Measurements from ENCODE around the gene HID1. TPM values are rescaled to one million over a fixed set of nuclear protein-coding genes. Genes with fewer than 3 reads are reported as not detected.
"Not testable (repeated sequence)": the region's sequence is repeated elsewhere in the genome, so short reads cannot be mapped to it uniquely, and the experiment has no call there.

The HID1 gene
- total RNA-seq, 4 donors from 2014 or later: 1.7 to 6.3 (median 2.6) TPM

GRCh38 chr17:75010683-75011400, 38.3 kb upstream of the HID1 start:
- Histone ChIP-seq H3K27me3 (no peaks in the 10 kb centered on the region), H3K36me3 (no peaks in the 10 kb centered on the region), H3K27ac (peak overlapping the region in 3 of 4 donors; percentile 87 to 93 (median 90)), H3K9me3 (no peaks in the 10 kb centered on the region), H3K4me3 (no peak overlapping the region), H3K4me1 (peaks cover 8 to 39% (median 12%) of the 10 kb centered on the region in 3 donors)
- DNase-seq: no peak
- TF ChIP-seq POLR2A (IDR thresholded peaks at IDR 0.05) (no peak), CTCF (IDR thresholded peaks at IDR 0.05) (peak in 1 of 6 experiments; percentile 11)
- WGBS, 2 donors: 65 to 74% methylated on average over 6 of the region's 8 CpGs
- intact Hi-C loops (cut with DNase I): no loop called here

GRCh38 chr17:75009139-75009724, 36.7 kb upstream of the HID1 start:
- Histone ChIP-seq H3K4me1 (peaks cover 8 to 33% (median 12%) of the 10 kb centered on the region in 3 donors), H3K27me3 (no peaks in the 10 kb centered on the region), H3K9me3 (no peaks in the 10 kb centered on the region), H3K4me3 (no peak overlapping the region), H3K27ac (no peak overlapping the region), H3K36me3 (peaks cover 0 to 13% (median 2%) of the 10 kb centered on the region in 3 donors)
- intact Hi-C loops (cut with DNase I): no loop called here
- TF ChIP-seq CTCF (IDR thresholded peaks at IDR 0.05): no peak
- no peak for TF ChIP-seq POLR2A (IDR thresholded peaks at IDR 0.05)
- DNase-seq: no peak
- WGBS, 2 donors: 50 to 67% methylated on average over 1 to 2 of the region's 2 CpGs

- DNase-seq: no peak
- H3K27me3 ChIP-seq: no peaks in the 10 kb centered on the region
- no peak overlapping the region for H3K27ac ChIP-seq
- no peak overlapping the region for H3K4me3 ChIP-seq
- peaks cover 3 to 26% (median 6%) of the 10 kb centered on the region in 3 donors for H3K4me1 ChIP-seq
- no peak for TF ChIP-seq POLR2A (IDR thresholded peaks at IDR 0.05)
- TF ChIP-seq CTCF (IDR thresholded peaks at IDR 0.05): no peak
- intact Hi-C loops (cut with DNase I): no loop called here
- WGBS, 2 donors: 84 to 87% methylated on average over 6 of the region's 6 CpGs
- H3K9me3 ChIP-seq: no peaks in the 10 kb centered on the region
- H3K36me3 ChIP-seq: peaks cover 0 to 22% (median 9%) of the 10 kb centered on the region in 3 donors
These were observed 35.8 kb upstream of the HID1 start for GRCh38 chr17:75008373-75008772.

GRCh38 chr17:75006653-75007052, 34.1 kb upstream of the HID1 start:
- TF ChIP-seq POLR2A (IDR thresholded peaks at IDR 0.05) (no peak), CTCF (IDR thresholded peaks at IDR 0.05) (peak in 1 of 6 experiments; percentile 18)
- Histone ChIP-seq H3K4me3 (no peak overlapping the region), H3K36me3 (peaks cover 0 to 39% (median 19%) of the 10 kb centered on the region in 3 donors), H3K27ac (no peak overlapping the region), H3K27me3 (no peaks in the 10 kb centered on the region), H3K9me3 (no peaks in the 10 kb centered on the region), H3K4me1 (peaks cover 0 to 13% (median 0%) of the 10 kb centered on the region in 3 donors)
- intact Hi-C loops (cut with DNase I): no loop called here
- no peak for DNase-seq
- 82 to 93% methylated on average over 5 of the region's 5 CpGs for WGBS, 2 donors

GRCh38 chr17:75006084-75006483, 33.5 kb upstream of the HID1 start:
- 87 to 97% methylated on average over 6 of the region's 6 CpGs for WGBS, 2 donors
- DNase-seq; H3K27me3 ChIP-seq; H3K4me3 ChIP-seq; intact Hi-C loops (cut with DNase I); H3K9me3 ChIP-seq; H3K27ac ChIP-seq; H3K4me1 ChIP-seq: not testable (repeated sequence)
- peaks cover 0 to 45% (median 19%) of the 10 kb centered on the region in 3 donors for H3K36me3 ChIP-seq
